PC-3 (cell line): ENCODE measurements around the gene NOTCH4.

Experiments used
- CTCF ChIP-seq: fragments of 300-600 bp; sonication (generic); conservative IDR thresholded peaks from 2 replicates; pipeline ENCODE4 v1.5.1; 2017; ENCODE audit warnings: antibody characterized with exemption, low read depth, mild to moderate bottlenecking, low read length
- EZH2 ChIP-seq: fragments of 300-600 bp; sonication (generic); IDR thresholded peaks from one replicate; pipeline ENCODE4 v1.6.1; 2017; ENCODE audit warnings: antibody characterized with exemption, mild to moderate bottlenecking, low read length; ENCODE audit not compliant: unreplicated experiment

GRCh38 chr6:32249262-32249661 lies 25.4 kb upstream of the NOTCH4 start:
- no peak for TF ChIP-seq EZH2
- TF ChIP-seq CTCF, result no peak
